Muscle of back (tissue), 11 donors: ENCODE data around the gene NUBP2. TPM values are rescaled to one million over a fixed set of nuclear protein-coding genes. Genes with fewer than 3 reads are reported as not detected.

Experiments
- DNase-seq, 3 donors: peaks; one replicate each; pipeline versions ENCODE4 v3.0.0 to v3.0.0-alpha.2; 2013
- polyA plus RNA-seq, 10 donors: library from polyadenylated mRNA; unstranded; fragments of 120-200 nt; gene quantifications; one replicate each; pipeline ENCODE4 v1.2.1, GENCODE V29; 2013; ENCODE audit not compliant: insufficient read length in 10 of 10

The NUBP2 gene
- polyA plus RNA-seq, 10 donors, result 28.6 to 49.6 (median 35.7) TPM

DNA sequence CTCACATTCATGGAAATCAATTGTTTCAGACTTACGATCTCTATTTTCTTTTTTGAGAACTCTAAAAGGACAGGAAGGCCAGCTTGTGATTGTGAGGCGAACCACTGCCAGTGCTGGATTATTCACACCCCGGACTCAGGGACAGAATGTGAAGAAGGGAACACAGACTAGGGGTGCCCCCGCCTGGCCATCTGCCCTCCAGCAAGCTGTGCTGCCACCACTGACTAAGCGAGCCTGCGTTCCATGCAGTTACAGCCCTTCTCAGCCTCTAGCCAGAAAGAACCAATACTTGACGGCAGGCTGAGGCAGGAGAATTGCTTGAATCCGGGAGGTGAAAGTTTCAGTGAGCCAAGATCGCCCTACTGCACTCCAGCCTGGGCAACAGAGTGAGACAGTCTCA is 41.1 kb downstream of the NUBP2 start:
- no peak for DNase-seq

DNA sequence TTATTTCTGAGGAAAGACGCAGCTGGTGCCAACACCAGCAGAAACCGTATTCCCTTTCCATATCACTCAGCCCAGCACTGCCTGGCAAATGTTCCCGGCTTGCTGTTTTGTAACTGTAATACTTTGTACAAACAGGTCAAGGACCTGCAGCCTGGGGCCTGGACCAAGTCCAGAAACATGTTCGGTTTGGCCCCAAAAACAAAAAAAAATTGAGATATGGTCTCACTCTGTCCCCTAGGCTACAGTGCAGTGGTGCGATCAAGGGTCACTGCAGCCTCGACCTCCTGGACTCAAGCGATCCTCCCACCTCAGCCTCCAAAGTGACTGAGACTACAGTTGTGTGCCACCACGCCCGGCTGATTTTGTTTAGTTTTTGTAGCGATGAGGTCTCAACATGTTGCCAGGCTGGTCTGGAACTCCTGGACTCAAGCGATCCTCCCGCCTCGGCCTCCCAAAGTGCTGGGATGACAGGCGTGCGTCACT is 42.7 kb downstream of the NUBP2 start:
- DNase-seq, result no peak

GRCh38 chr16:1825864-1826690 is 43.3 kb downstream of the NUBP2 start:
- DNase-seq, result peak in 1 of 3 donors; percentile 48

DNA sequence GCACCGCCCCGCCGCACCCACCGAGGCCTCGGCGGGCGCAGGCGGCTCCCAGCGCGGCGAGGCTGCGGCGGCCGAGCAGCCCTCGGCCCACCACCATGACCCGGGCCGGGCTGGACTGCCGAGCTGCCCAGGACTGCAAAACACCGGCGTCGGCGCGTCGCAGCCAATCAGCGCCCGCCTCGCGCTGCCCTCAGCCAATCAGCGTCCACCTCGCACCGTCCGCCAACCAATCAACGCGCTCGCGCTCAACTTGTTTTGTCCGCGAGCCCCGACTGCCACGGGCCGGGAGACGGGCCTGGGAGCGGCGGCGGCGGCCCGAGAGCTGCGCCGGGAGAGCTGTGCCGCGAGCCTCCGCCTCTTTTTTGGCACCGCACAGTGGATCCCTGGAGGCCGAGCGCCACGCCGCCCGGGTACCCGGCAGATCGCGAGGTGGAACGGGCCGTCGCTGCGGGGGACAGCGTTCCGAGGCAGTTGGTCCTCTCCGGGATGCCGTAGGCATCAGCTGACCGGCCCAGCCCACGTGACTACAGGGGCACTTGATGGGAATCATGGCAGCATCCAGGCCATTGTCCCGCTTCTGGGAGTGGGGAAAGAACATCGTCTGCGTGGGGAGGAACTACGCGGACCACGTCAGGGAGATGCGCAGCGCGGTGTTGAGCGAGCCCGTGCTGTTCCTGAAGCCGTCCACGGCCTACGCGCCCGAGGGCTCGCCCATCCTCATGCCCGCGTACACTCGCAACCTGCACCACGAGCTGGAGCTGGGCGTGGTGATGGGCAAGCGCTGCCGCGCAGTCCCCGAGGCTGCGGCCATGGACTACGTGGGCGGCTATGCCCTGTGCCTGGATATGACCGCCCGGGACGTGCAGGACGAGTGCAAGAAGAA is 44.2 kb downstream of the NUBP2 start, which contains the start of the genes FAHD1 and HAGH:
Gene FAHD1, plus strand, starts transcription at position 516 of the 883 bp plus-strand sequence. Its CDS starts 33 bp downstream, at position 549.
Gene HAGH, minus strand, starts transcription at position 135 of the 883 bp plus-strand sequence. Its CDS starts 38 bp downstream, at position 97.
- peak; percentile 93 to 99 (median 97) for DNase-seq

GRCh38 chr16:1828645-1829410 is 46.1 kb downstream of the NUBP2 start:
- no peak for DNase-seq

DNA sequence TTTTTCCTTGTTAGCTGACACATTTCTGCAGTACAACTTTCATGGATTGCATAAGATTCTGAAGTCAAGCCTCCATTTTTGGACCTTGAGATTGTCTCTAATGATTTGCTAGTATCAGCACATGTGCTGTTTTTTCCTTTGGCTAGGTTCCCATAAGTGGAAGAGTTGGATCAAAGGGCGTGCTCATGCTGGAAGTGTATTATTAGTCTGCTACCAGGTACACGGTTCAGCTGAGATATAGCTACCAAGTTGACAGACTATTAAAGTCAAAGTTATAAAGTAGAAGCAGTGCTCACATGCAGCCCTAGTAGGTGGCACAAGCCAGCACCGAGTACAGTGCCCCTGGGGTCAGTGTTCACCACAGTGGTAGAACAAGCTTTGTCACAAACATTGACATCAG is 47.5 kb downstream of the NUBP2 start:
- DNase-seq, result no peak

DNA sequence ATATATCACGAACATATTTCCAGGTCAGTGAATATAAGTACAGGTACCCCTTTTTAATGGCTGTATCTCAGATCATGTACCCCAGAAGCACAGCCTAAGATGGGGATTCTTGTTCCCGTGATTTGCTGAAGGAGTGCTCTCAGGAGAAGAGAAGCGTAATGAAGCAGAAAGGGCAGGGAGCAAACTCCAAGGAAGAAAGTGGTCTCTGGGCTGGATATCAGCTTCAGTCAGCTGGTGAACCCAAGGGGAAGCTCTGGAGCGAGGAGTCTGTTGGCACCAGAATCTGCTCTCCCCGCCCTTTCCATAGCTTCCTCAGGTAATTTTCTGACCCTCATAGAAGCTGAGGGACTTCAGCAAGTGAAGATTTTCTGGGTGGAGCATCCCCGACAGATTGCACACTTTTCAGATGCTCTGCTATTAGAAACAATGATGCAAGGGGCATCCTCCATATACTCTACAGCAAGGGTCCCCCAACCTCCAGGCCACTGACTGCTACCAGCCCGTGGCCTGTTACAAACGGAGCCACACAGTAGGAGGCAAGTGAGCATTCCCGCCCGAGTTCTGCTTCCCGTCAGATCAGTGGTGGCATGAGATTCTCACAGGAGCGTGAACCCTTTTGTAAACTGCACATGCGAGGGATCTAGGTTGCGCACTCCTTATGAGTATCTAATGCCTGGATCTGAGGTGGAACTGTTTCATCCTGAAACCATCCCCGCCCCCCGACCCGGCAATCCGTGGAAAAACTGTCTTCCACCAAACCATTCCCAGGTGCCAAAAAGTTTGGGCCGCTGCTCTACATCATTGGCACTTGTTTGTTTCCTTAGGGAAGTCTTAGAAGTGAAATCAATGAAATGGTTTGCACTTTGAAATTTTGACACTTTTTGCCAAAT is 48.7 kb downstream of the NUBP2 start:
- DNase-seq, result no peak

DNA sequence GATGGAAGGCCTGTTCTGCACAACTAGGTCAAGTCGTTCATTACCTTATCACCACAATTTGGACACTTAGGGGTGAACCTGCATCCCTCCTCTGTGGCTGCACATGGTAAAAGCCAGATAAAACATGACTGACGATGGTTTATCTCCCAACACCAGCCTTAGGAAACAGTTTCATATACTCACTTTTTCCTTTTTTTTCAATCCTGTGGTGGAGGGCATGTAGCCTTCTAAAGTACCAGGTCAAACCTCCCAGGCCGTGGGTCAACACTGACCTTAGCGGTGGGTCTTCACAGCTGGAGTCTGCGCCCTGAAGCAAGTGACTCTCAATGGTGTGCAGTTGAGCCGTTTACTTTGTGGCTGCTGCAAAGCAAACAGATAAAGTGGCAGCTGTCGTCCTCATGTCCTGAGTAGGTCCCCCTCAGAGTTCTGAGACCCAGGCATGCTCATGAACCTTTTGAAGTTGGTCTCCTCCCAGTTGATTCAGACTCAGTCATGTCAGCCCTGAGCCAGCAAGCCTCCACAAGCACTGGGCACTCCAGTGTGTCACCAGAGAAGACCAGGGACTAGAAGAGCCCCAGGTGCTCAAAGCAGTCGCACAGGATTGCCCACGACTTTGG is 50.2 kb downstream of the NUBP2 start:
- DNase-seq, result no peak

- no peak for DNase-seq
Observed at GRCh38 chr16:1834096-1834495, 51.3 kb downstream of the NUBP2 start.

Other genes starting within 250 kb of the NUBP2 start
- 10 to 100 TPM; 10.3 to 21.1 (median 15.1) TPM for gene TMEM204, start 249.3 kb upstream of the NUBP2 start, polyA plus RNA-seq
- gene IFT140, start 170.9 kb upstream of the NUBP2 start, polyA plus RNA-seq, result 10 to 100 TPM in 7 of 10 donors, 1 to 10 TPM in 3; 9.6 to 15.8 (median 10.7) TPM
- 10 to 100 TPM; 10.5 to 20.8 (median 14.9) TPM for gene CRAMP1, start 170.6 kb upstream of the NUBP2 start, polyA plus RNA-seq
- 10 to 100 TPM; 31.0 to 53.6 (median 40.0) TPM for gene JPT2, start 104.7 kb upstream of the NUBP2 start, polyA plus RNA-seq
- 10 to 100 TPM; 26.7 to 62.9 (median 42.3) TPM for gene MAPK8IP3, start 76.8 kb upstream of the NUBP2 start, polyA plus RNA-seq
- gene NME3, start 11.4 kb upstream of the NUBP2 start, polyA plus RNA-seq, result 10 to 100 TPM; 11.2 to 33.1 (median 17.3) TPM
- 1 to 10 TPM; 3.5 to 8.5 (median 5.5) TPM for gene EME2, start 10.2 kb upstream of the NUBP2 start, polyA plus RNA-seq
- gene MRPS34, start 9.8 kb upstream of the NUBP2 start, polyA plus RNA-seq, result 10 to 100 TPM; 31.4 to 56.5 (median 38.5) TPM
- 10 to 100 TPM; 15.3 to 24.8 (median 22.5) TPM for gene SPSB3, start 389 bp upstream of the NUBP2 start, polyA plus RNA-seq
- under 1 TPM in 9 of 10 donors, not detected in 1; 0.21 to 0.49 (median 0.26) TPM for gene IGFALS, start 10.7 kb downstream of the NUBP2 start, polyA plus RNA-seq
- 10 to 100 TPM; 28.9 to 45.3 (median 35.9) TPM for gene HAGH, start 43.9 kb downstream of the NUBP2 start, polyA plus RNA-seq
- 10 to 100 TPM; 14.5 to 25.5 (median 18.7) TPM for gene FAHD1, start 44.2 kb downstream of the NUBP2 start, polyA plus RNA-seq
- 1 to 10 TPM in 1 of 10 donors, under 1 TPM in 8, not detected in 1; 0.08 to 2.4 (median 0.50) TPM for gene MEIOB, start 89.2 kb downstream of the NUBP2 start, polyA plus RNA-seq
- 1 to 10 TPM in 2 of 10 donors, not detected in 8; 1.6 to 4.3 TPM for gene HS3ST6, start 135.5 kb downstream of the NUBP2 start, polyA plus RNA-seq
- gene MSRB1, start 160.2 kb downstream of the NUBP2 start, polyA plus RNA-seq, result 10 to 100 TPM; 17.6 to 40.8 (median 27.6) TPM
- 10 to 100 TPM in 9 of 10 donors, 1 to 10 TPM in 1; 9.1 to 73.5 (median 46.2) TPM for gene RPL3L, start 171.7 kb downstream of the NUBP2 start, polyA plus RNA-seq
- 100 to 1,000 TPM; 111 to 148 (median 127) TPM for gene NDUFB10, start 176.6 kb downstream of the NUBP2 start, polyA plus RNA-seq
- gene RPS2, start 181.9 kb downstream of the NUBP2 start, polyA plus RNA-seq, result 1,000 to 10,000 TPM; 2,391 to 3,374 (median 3,214) TPM
- not detected for gene RNF151, start 183.9 kb downstream of the NUBP2 start, polyA plus RNA-seq
- gene TBL3, start 189.1 kb downstream of the NUBP2 start, polyA plus RNA-seq, result 10 to 100 TPM; 18.7 to 35.0 (median 27.8) TPM
- gene NOXO1, start 198.5 kb downstream of the NUBP2 start, polyA plus RNA-seq, result 1 to 10 TPM in 4 of 10 donors, under 1 TPM in 6; 0.18 to 1.5 (median 0.77) TPM
- gene GFER, start 201.2 kb downstream of the NUBP2 start, polyA plus RNA-seq, result 10 to 100 TPM; 12.4 to 18.7 (median 15.5) TPM
- 1 to 10 TPM in 5 of 10 donors, under 1 TPM in 5; 0.46 to 2.1 (median 0.98) TPM for gene SYNGR3, start 207.0 kb downstream of the NUBP2 start, polyA plus RNA-seq
- gene ZNF598, start 226.9 kb downstream of the NUBP2 start, polyA plus RNA-seq, result 10 to 100 TPM; 13.7 to 25.1 (median 18.8) TPM
- gene NPW, start 236.8 kb downstream of the NUBP2 start, polyA plus RNA-seq, result 1 to 10 TPM in 6 of 10 donors, under 1 TPM in 4; 0.59 to 4.1 (median 1.3) TPM
- 10 to 100 TPM; 28.3 to 62.6 (median 36.9) TPM for gene NHERF2, start 243.9 kb downstream of the NUBP2 start, polyA plus RNA-seq